SU-DHL-6 (cell line): Measurements from ENCODE around the gene IFI35.
A peak's percentile ranks its signal among the peaks of the same experiment; 100 is the strongest.

Experiments used
- H2AFZ ChIP-seq: fragments of 200-600 bp; sonication (generic); 2 replicates; pipeline ENCODE4 v1.6.1; 2014; ENCODE audit warnings: low read depth, mild to moderate bottlenecking, moderate library complexity, mixed read lengths, antibody characterized with exemption, low read length; ENCODE audit not compliant: severe bottlenecking
- H3F3A ChIP-seq: fragments of 200-600 bp; shearing (Covaris generic); 2 replicates; pipeline ENCODE4 v1.6.0; 2016; ENCODE audit warnings: antibody characterized with exemption, mild to moderate bottlenecking; ENCODE audit not compliant: insufficient read depth
- H3K27ac ChIP-seq: fragments of 200-600 bp; sonication (generic); 2 replicates; pipeline ENCODE4 v1.5.1; 2016; ENCODE audit warnings: low read depth, mild to moderate bottlenecking, low read length, moderate library complexity, mixed read lengths
- H3K27me3 ChIP-seq: fragments of 200-600 bp; sonication (generic), shearing (Covaris generic); 2 replicates; pipeline ENCODE4 v1.6.0; 2014; ENCODE audit warnings: mild to moderate bottlenecking, low read length
- H3K36me3 ChIP-seq: fragments of 200-600 bp; sonication (generic); 2 replicates; pipeline ENCODE4 v1.6.1; 2014; ENCODE audit warnings: mild to moderate bottlenecking, low read length, mixed read lengths
- H3K4me2 ChIP-seq: fragments of 300-600, 200-600 bp; shearing (Covaris generic), sonication (generic); 2 replicates; pipeline ENCODE4 v1.6.0; 2014; ENCODE audit warnings: low read length, low read depth, mild to moderate bottlenecking; ENCODE audit not compliant: poor library complexity, severe bottlenecking
- H3K4me3 ChIP-seq: fragments of 200-600 bp; sonication (generic); 2 replicates; pipeline ENCODE4 v1.5.1; 2014; ENCODE audit warnings: antibody characterized with exemption, low read length, mild to moderate bottlenecking, mixed read lengths; ENCODE audit not compliant: insufficient read depth, poor library complexity, severe bottlenecking
- H3K79me2 ChIP-seq: fragments of 200-600 bp; sonication (generic); 2 replicates; pipeline ENCODE4 v1.6.1; 2014; ENCODE audit warnings: mild to moderate bottlenecking, low read length, moderate library complexity; ENCODE audit not compliant: insufficient read depth
- H3K9ac ChIP-seq: fragments of 200-600 bp; sonication (generic); 2 replicates; pipeline ENCODE4 v1.7.0; 2014; ENCODE audit warnings: mild to moderate bottlenecking, low read length
- H3K9me2 ChIP-seq: fragments of 200-600 bp; sonication (generic); replicated peaks from 2 replicates; pipeline ENCODE4 v1.6.1; 2014; ENCODE audit warnings: low read length; ENCODE audit not compliant: insufficient read depth
- H3K9me3 ChIP-seq: fragments of 200-600 bp; sonication (generic); 2 replicates; pipeline ENCODE4 v1.6.1; 2014; ENCODE audit warnings: low read length, mixed read lengths; ENCODE audit not compliant: insufficient read depth
- H4K20me1 ChIP-seq: fragments of 200-600 bp; sonication (generic); 2 replicates; pipeline ENCODE4 v1.6.1; 2014; ENCODE audit warnings: low read depth, mild to moderate bottlenecking, antibody characterized with exemption, low read length, moderate library complexity, mixed read lengths
- EZH2phosphoT487 ChIP-seq: fragments of 200-600 bp; sonication (generic), shearing (Covaris generic); conservative IDR thresholded peaks from 2 replicates; pipeline ENCODE4 v1.6.1; 2018; ENCODE audit warnings: mild to moderate bottlenecking, antibody characterized with exemption, low read length, moderate library complexity, mixed read lengths
- TF ChIP-seq, protein P1 (sequence below): fragments of 200-600 bp; sonication (generic); IDR thresholded peaks from one replicate; pipeline ENCODE4 v1.5.1; 2017; ENCODE audit warnings: antibody characterized with exemption, mild to moderate bottlenecking, low read length, moderate library complexity; ENCODE audit not compliant: insufficient read depth, poor library complexity, severe bottlenecking

The IFI35 gene

DNA sequence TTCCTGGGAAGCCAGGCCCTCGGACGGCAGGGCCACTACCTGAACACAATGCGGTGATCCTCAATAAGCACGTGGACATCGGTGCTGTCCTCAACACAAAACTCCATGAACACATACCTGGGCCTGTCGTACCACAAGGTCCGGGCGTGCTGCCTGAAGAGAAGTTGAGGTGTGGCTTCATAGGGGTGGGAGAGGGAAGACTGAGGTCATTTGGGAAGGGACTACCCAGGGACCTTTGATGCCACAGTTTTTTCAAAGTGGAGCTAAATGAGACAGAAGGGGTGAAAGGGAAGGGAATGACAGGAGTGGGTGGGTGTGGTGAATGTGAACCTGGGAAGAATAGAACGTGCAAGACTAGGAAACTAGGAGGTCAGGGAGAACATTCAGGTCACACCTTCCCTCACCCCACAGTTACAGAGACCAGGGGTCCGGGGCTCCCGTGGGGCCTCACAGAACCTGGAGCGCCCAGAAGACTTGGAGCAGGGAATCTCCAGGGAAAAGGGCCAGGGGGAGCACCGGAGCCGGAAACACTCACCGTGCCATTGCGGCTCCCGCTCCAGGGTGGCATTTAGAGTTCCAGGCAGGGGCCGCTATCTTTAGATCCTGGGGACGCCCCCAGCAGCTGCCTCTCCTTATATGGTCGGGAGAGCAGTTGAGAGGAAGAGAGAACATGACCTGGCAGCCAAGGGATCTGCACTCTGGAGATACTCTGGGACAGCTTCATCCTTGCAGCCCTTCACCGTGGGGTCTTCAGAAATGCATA is 26.9 kb upstream of the IFI35 start, which contains the start of gene PTGES3L:
TSS of gene PTGES3L (minus strand) at position 570 of the 763 bp plus-strand sequence. CDS start at position 543, 27 bp downstream.
- TF ChIP-seq, protein P1, sequence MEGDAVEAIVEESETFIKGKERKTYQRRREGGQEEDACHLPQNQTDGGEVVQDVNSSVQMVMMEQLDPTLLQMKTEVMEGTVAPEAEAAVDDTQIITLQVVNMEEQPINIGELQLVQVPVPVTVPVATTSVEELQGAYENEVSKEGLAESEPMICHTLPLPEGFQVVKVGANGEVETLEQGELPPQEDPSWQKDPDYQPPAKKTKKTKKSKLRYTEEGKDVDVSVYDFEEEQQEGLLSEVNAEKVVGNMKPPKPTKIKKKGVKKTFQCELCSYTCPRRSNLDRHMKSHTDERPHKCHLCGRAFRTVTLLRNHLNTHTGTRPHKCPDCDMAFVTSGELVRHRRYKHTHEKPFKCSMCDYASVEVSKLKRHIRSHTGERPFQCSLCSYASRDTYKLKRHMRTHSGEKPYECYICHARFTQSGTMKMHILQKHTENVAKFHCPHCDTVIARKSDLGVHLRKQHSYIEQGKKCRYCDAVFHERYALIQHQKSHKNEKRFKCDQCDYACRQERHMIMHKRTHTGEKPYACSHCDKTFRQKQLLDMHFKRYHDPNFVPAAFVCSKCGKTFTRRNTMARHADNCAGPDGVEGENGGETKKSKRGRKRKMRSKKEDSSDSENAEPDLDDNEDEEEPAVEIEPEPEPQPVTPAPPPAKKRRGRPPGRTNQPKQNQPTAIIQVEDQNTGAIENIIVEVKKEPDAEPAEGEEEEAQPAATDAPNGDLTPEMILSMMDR, result no peak
- TF ChIP-seq EZH2phosphoT487, result no peak
- Histone ChIP-seq H3K9me2 (no peaks in the 10 kb centered on the region), H3K36me3 (no peaks in the 10 kb centered on the region), H3K79me2 (peaks cover 16% of the 10 kb centered on the region; the same call in 1 of the 2 replicates), H3K4me3 (peak within 1 kb of the TSS; percentile 67), H3K9ac (peak within 1 kb of the TSS; percentile 85), H3K27me3 (no peaks in the 10 kb centered on the region), H3F3A (peaks cover 6% of the 10 kb centered on the region; the same call in 1 of the 2 replicates), H3K9me3 (no peaks in the 10 kb centered on the region), H2AFZ (peak within 1 kb of the TSS; percentile 67), H3K4me2 (peak within 1 kb of the TSS; percentile 87), H3K27ac (peak within 1 kb of the TSS; percentile 77), H4K20me1 (no peaks in the 10 kb centered on the region)

DNA sequence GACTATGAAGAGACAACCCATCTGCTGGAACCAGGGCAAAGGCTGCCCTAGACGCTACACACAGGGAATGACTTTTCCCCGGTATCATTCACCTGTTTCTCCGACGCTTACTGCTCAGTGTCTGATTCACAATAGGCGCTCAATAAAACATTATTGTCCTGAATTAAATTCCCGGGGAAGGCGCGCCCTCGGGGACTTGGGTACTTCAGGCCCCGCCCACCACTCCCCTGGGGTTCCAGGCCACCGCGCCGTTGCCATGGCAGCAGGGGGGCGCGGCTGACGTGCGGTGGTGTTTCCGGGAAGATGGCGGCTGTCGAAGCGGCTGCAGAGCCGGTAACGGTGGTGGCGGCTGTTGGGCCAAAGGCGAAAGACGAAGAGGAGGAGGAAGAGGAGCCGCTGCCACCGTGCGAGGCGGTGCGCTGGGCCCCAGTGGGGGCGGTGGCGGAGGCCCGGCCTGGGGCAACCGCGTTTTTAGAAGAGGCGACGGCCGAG is 26.3 kb upstream of the IFI35 start, which contains the start of gene RUNDC1:
TSS of gene RUNDC1 (plus strand) at position 292 of the 492 bp plus-strand sequence. CDS start at position 304, 12 bp downstream.
- H3K36me3 ChIP-seq, result no peaks in the 10 kb centered on the region
- no peaks in the 10 kb centered on the region for H3K27me3 ChIP-seq
- H3K9ac ChIP-seq, result peak within 1 kb of the TSS; percentile 85
- peaks cover 6% of the 10 kb centered on the region; the same call in 1 of the 2 replicates for H3F3A ChIP-seq
- no peaks in the 10 kb centered on the region for H3K9me3 ChIP-seq
- H3K4me2 ChIP-seq, result peak within 1 kb of the TSS; percentile 87
- H2AFZ ChIP-seq, result peak within 1 kb of the TSS; percentile 67
- H3K4me3 ChIP-seq, result peak within 1 kb of the TSS; percentile 67
- H4K20me1 ChIP-seq, result no peaks in the 10 kb centered on the region
- TF ChIP-seq, protein P1, result no peak
- TF ChIP-seq EZH2phosphoT487, result no peak
- peaks cover 16% of the 10 kb centered on the region; the same call in 1 of the 2 replicates for H3K79me2 ChIP-seq
- H3K27ac ChIP-seq, result peak within 1 kb of the TSS; percentile 77
- no peaks in the 10 kb centered on the region for H3K9me2 ChIP-seq

- peak overlapping the region; percentile 55 for H2AFZ ChIP-seq
- peak overlapping the region; percentile 67 for H3K4me3 ChIP-seq
These were observed 25.7 kb upstream of the IFI35 start for GRCh38 chr17:42980766-42981397.

More at GRCh38 chr17:42980766-42981397, 25.7 kb upstream of the IFI35 start:
- Histone ChIP-seq H3K9me2 (no peaks in the 10 kb centered on the region), H4K20me1 (no peaks in the 10 kb centered on the region), H3K9ac (peak overlapping the region; percentile 85), H3F3A (peaks cover 6% of the 10 kb centered on the region; the same call in 1 of the 2 replicates), H3K4me2 (peak overlapping the region; percentile 87), H3K9me3 (no peaks in the 10 kb centered on the region), H3K79me2 (peaks cover 16% of the 10 kb centered on the region; the same call in 1 of the 2 replicates), H3K27ac (peak overlapping the region; percentile 77), H3K27me3 (no peaks in the 10 kb centered on the region), H3K36me3 (no peaks in the 10 kb centered on the region)
- no peak for TF ChIP-seq EZH2phosphoT487
- TF ChIP-seq, protein P1, result no peak
